Neural cell (in vitro differentiated cells): ENCODE measurements around the gene FNDC10. TPM values are rescaled to one million over a fixed set of nuclear protein-coding genes. Genes with fewer than 3 reads are reported as not detected.

Experiments
- H2AFZ ChIP-seq: fragments of 200-600, 300-800 bp; sonication (generic), shearing (Covaris generic); 2 replicates; pipeline ENCODE4 v1.6.0; 2014; ENCODE audit warnings: low read depth, mild to moderate bottlenecking, antibody characterized with exemption, low read length, moderate library complexity
- H3F3A ChIP-seq: fragments of 200-600 bp; shearing (Covaris generic); 2 replicates; pipeline ENCODE4 v1.6.1; 2016; ENCODE audit warnings: mild to moderate bottlenecking, moderate library complexity, mixed read lengths, antibody characterized with exemption, low read length; ENCODE audit not compliant: insufficient read depth, poor library complexity, severe bottlenecking
- H3K27ac ChIP-seq: fragments of 200-600, 300-800 bp; sonication (generic), shearing (Covaris generic); 2 replicates; pipeline ENCODE4 v1.5.1; 2014; ENCODE audit warnings: mild to moderate bottlenecking, low read length, moderate library complexity
- H3K27me3 ChIP-seq: fragments of 300-800, 200-600 bp; sonication (generic), shearing (Covaris generic); 2 replicates; pipeline ENCODE4 v1.6.0; 2014; ENCODE audit warnings: mild to moderate bottlenecking, low read depth, low read length, moderate library complexity; ENCODE audit not compliant: insufficient read depth
- H3K36me3 ChIP-seq: fragments of 300-800, 200-600 bp; sonication (generic), shearing (Covaris generic); 2 replicates; pipeline ENCODE4 v1.5.1; 2014; ENCODE audit warnings: mild to moderate bottlenecking, antibody characterized with exemption, low read length, moderate library complexity; ENCODE audit not compliant: insufficient read depth
- H3K4me2 ChIP-seq: fragments of 300-800, 200-600 bp; sonication (generic), shearing (Covaris generic); 2 replicates; pipeline ENCODE4 v1.6.0; 2014; ENCODE audit warnings: mild to moderate bottlenecking, low read length
- H3K4me3 ChIP-seq: fragments of 300-800, 200-600 bp; sonication (generic), shearing (Covaris generic); 2 replicates; pipeline ENCODE4 v1.5.1; 2014; ENCODE audit warnings: mild to moderate bottlenecking, low read length, moderate library complexity
- H3K79me2 ChIP-seq: fragments of 200-600 bp; shearing (Covaris generic); replicated peaks from 2 replicates; pipeline ENCODE4 v1.6.0; 2014; ENCODE audit warnings: mild to moderate bottlenecking, low read length, moderate library complexity; ENCODE audit not compliant: insufficient read depth
- H3K9ac ChIP-seq: fragments of 300-800, 200-600 bp; sonication (generic), shearing (Covaris generic); 2 replicates; pipeline ENCODE4 v1.6.1; 2016; ENCODE audit warnings: mild to moderate bottlenecking, low read length, mixed read lengths
- H3K9me2 ChIP-seq: fragments of 200-600 bp; shearing (Covaris generic); 2 replicates; pipeline ENCODE4 v1.6.1; 2016; ENCODE audit warnings: mild to moderate bottlenecking, low read length, mixed read lengths; ENCODE audit not compliant: insufficient read depth
- H3K9me3 ChIP-seq: fragments of 200-600, 300-800 bp; sonication (generic), shearing (Covaris generic); 2 replicates; pipeline ENCODE4 v1.6.1; 2016; ENCODE audit warnings: mild to moderate bottlenecking, mixed run types, low read length, moderate library complexity, mixed read lengths
- H4K20me1 ChIP-seq: fragments of 200-600 bp; shearing (Covaris generic); 2 replicates; pipeline ENCODE4 v1.6.1; 2016; ENCODE audit warnings: mild to moderate bottlenecking, mixed run types; ENCODE audit not compliant: insufficient read depth
- CTCF ChIP-seq: fragments of 450-650 bp; IDR thresholded peaks from 2 replicates; pipeline ENCODE4 v1.5.1; 2014; ENCODE audit warnings: antibody characterized with exemption, mild to moderate bottlenecking, moderate library complexity; ENCODE audit not compliant: poor library complexity, severe bottlenecking
- EP300 ChIP-seq: fragments of 450-650 bp; conservative IDR thresholded peaks from 2 replicates; pipeline ENCODE4 v1.6.1; 2014; ENCODE audit warnings: antibody characterized with exemption, mild to moderate bottlenecking, moderate library complexity; ENCODE audit not compliant: poor library complexity, severe bottlenecking
- EZH2 ChIP-seq: fragments of 200-600, 300-800 bp; shearing (Covaris generic), sonication (generic); IDR thresholded peaks from 2 replicates; pipeline ENCODE4 v1.6.1; 2014; ENCODE audit warnings: antibody characterized with exemption, low read length, borderline replicate concordance, mild to moderate bottlenecking; ENCODE audit not compliant: insufficient read depth, poor library complexity, severe bottlenecking
- MXI1 ChIP-seq: fragments of 450-650 bp; conservative IDR thresholded peaks from 2 replicates; pipeline ENCODE4 v1.6.1; 2014; ENCODE audit warnings: antibody characterized with exemption, mild to moderate bottlenecking; ENCODE audit not compliant: poor library complexity, severe bottlenecking
- POLR2AphosphoS5 ChIP-seq: IDR thresholded peaks from 2 replicates; pipeline ENCODE4 v1.6.1; 2012
- RAD21 ChIP-seq: fragments of 450-650 bp; conservative IDR thresholded peaks from 2 replicates; pipeline ENCODE4 v1.6.1; 2014; ENCODE audit warnings: antibody characterized with exemption, mild to moderate bottlenecking, moderate library complexity
- REST ChIP-seq: IDR thresholded peaks from 2 replicates; pipeline ENCODE4 v1.6.1; 2012; ENCODE audit warnings: borderline replicate concordance
- SMC3 ChIP-seq: fragments of 450-650 bp; conservative IDR thresholded peaks from 2 replicates; pipeline ENCODE4 v1.6.1; 2014; ENCODE audit warnings: antibody characterized with exemption, mild to moderate bottlenecking, moderate library complexity; ENCODE audit not compliant: poor library complexity
- TAF1 ChIP-seq: IDR thresholded peaks from 2 replicates; pipeline ENCODE4 v1.6.1; 2012; ENCODE audit warnings: low read depth
- polyA plus RNA-seq: library from polyadenylated mRNA; depleted of rRNA; stranded (reverse); fragments of >200 nt; gene quantifications from 2 replicates; pipeline ENCODE4 v1.2.3, GENCODE V29; 2014

The FNDC10 gene
- polyA plus RNA-seq, 1 donor from 2014 or later: 4.5 TPM

- Histone ChIP-seq H3K27ac (no peak overlapping the region), H3K9me3 (no peaks in the 10 kb centered on the region), H3K9me2 (no peaks in the 10 kb centered on the region), H3K4me2 (no peak overlapping the region), H3K9ac (no peak overlapping the region), H4K20me1 (no peaks in the 10 kb centered on the region), H2AFZ (no peak overlapping the region), H3K27me3 (peaks cover 13% of the 10 kb centered on the region), H3K4me3 (no peak overlapping the region), H3K36me3 (peaks cover 3% of the 10 kb centered on the region), H3K79me2 (no peaks in the 10 kb centered on the region), H3F3A (no peaks in the 10 kb centered on the region)
- TF ChIP-seq CTCF (no peak), TAF1 (no peak), SMC3 (no peak), REST (no peak), POLR2AphosphoS5 (no peak), RAD21 (no peak), EP300 (no peak), MXI1 (no peak), EZH2 (no peak)
Observed at GRCh38 chr1:1630191-1630964, 30.4 kb upstream of the FNDC10 start.

GRCh38 chr1:1629430-1630190 is 29.7 kb upstream of the FNDC10 start:
- H3K9me3 ChIP-seq: no peaks in the 10 kb centered on the region
- H3K79me2 ChIP-seq: no peaks in the 10 kb centered on the region
- H3K36me3 ChIP-seq: peaks cover 3% of the 10 kb centered on the region
- no peak overlapping the region for H3K27ac ChIP-seq
- no peak for TF ChIP-seq RAD21
- TF ChIP-seq EP300: no peak
- TF ChIP-seq SMC3: no peak
- no peak for TF ChIP-seq EZH2
- TF ChIP-seq TAF1: no peak
- TF ChIP-seq POLR2AphosphoS5: no peak
- no peak for TF ChIP-seq REST
- no peak for TF ChIP-seq CTCF
- TF ChIP-seq MXI1: no peak
- no peak overlapping the region for H3K4me3 ChIP-seq
- H2AFZ ChIP-seq: no peak overlapping the region
- H3K9ac ChIP-seq: no peak overlapping the region
- H3K4me2 ChIP-seq: no peak overlapping the region
- no peaks in the 10 kb centered on the region for H3F3A ChIP-seq
- no peaks in the 10 kb centered on the region for H4K20me1 ChIP-seq
- peaks cover 13% of the 10 kb centered on the region for H3K27me3 ChIP-seq
- H3K9me2 ChIP-seq: no peaks in the 10 kb centered on the region
